A549 (cell line): ENCODE results near the gene PCSK5.

Source experiments
- BHLHE40 ChIP-seq: IDR thresholded peaks from 2 replicates; pipeline ENCODE4 v1.6.1; 2012; ENCODE audit warnings: low read depth, low read length, inconsistent platforms
- CEBPB ChIP-seq, 2 experiments: fragments of >200 bp in 1 of 2; sonication (Bioruptor Twin) in 1 of 2; formaldehyde crosslinking in 1 of 2; IDR thresholded peaks; 2 replicates each; pipeline ENCODE4 v1.6.1; 2012 to 2016
- CHD2 ChIP-seq: fragments of 150-350 bp; IDR thresholded peaks from 2 replicates; pipeline ENCODE4 v1.6.1; 2014; ENCODE audit warnings: low read length; ENCODE audit not compliant: partially characterized antibody
- CTCF ChIP-seq: fragments of >200 bp; sonication (Bioruptor Twin); formaldehyde crosslinking; IDR thresholded peaks from 3 replicates; pipeline ENCODE4 v1.5.1; 2016
- NFE2L2 ChIP-seq: fragments of 150-350 bp; conservative IDR thresholded peaks from 2 replicates; pipeline ENCODE4 v1.6.1; 2014; ENCODE audit warnings: low read length
- PHF8 ChIP-seq: fragments of 200-600 bp; sonication (generic); IDR thresholded peaks from 2 replicates; pipeline ENCODE4 v1.6.1; 2016; ENCODE audit warnings: low read depth, mild to moderate bottlenecking, antibody characterized with exemption, moderate library complexity, borderline replicate concordance
- POLR2A ChIP-seq: IDR thresholded peaks from 2 replicates; pipeline ENCODE4 v1.6.1; 2012; ENCODE audit warnings: mild to moderate bottlenecking, low read length
- SMC3 ChIP-seq: fragments of >200 bp; sonication (Bioruptor Twin); formaldehyde crosslinking; IDR thresholded peaks from 3 replicates; pipeline ENCODE4 v1.6.1; 2018; ENCODE audit warnings: inconsistent platforms
- TF ChIP-seq, protein P1 (sequence below): fragments of 200-600 bp; sonication (generic); IDR thresholded peaks from 2 replicates; pipeline ENCODE4 v1.6.1; 2016; ENCODE audit warnings: antibody characterized with exemption, mild to moderate bottlenecking, moderate library complexity
- TF ChIP-seq, protein P2 (sequence below): IDR thresholded peaks from 2 replicates; pipeline ENCODE4 v1.6.1; 2012; ENCODE audit warnings: low read depth, borderline replicate concordance
- TF ChIP-seq, protein P3 (sequence below): fragments of 450-650 bp; IDR thresholded peaks from 2 replicates; pipeline ENCODE4 v1.6.1; 2014; ENCODE audit warnings: antibody characterized with exemption

DNA sequence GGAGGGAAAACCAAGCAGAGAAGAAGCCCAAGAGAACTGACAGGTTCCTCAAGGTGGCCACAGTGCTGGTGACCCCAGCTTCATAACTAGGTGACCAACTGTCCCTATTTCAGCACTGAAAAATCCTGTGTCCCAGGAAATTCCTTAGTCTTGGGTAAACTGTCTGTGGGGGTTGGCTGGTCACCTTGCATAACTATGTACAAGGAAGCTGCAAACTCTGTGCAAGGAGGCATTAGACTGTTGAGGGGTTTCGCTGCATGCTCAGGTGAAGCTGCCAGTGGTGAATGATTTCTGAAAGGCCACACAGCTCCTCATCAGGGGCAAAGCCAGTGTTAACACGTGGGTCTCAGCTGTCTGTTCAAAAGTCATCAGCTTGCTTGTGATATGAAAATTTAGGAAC, 36.9 kb downstream of the PCSK5 start:
- TF ChIP-seq POLR2A (no peak), CTCF (no peak), NFE2L2 (no peak), CEBPB (IDR thresholded peaks at IDR 0.05) (no peak), CHD2 (no peak), BHLHE40 (no peak), SMC3 (no peak), PHF8 (no peak)
- TF ChIP-seq, protein P1, sequence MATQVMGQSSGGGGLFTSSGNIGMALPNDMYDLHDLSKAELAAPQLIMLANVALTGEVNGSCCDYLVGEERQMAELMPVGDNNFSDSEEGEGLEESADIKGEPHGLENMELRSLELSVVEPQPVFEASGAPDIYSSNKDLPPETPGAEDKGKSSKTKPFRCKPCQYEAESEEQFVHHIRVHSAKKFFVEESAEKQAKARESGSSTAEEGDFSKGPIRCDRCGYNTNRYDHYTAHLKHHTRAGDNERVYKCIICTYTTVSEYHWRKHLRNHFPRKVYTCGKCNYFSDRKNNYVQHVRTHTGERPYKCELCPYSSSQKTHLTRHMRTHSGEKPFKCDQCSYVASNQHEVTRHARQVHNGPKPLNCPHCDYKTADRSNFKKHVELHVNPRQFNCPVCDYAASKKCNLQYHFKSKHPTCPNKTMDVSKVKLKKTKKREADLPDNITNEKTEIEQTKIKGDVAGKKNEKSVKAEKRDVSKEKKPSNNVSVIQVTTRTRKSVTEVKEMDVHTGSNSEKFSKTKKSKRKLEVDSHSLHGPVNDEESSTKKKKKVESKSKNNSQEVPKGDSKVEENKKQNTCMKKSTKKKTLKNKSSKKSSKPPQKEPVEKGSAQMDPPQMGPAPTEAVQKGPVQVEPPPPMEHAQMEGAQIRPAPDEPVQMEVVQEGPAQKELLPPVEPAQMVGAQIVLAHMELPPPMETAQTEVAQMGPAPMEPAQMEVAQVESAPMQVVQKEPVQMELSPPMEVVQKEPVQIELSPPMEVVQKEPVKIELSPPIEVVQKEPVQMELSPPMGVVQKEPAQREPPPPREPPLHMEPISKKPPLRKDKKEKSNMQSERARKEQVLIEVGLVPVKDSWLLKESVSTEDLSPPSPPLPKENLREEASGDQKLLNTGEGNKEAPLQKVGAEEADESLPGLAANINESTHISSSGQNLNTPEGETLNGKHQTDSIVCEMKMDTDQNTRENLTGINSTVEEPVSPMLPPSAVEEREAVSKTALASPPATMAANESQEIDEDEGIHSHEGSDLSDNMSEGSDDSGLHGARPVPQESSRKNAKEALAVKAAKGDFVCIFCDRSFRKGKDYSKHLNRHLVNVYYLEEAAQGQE = no peak
- TF ChIP-seq, protein P2, sequence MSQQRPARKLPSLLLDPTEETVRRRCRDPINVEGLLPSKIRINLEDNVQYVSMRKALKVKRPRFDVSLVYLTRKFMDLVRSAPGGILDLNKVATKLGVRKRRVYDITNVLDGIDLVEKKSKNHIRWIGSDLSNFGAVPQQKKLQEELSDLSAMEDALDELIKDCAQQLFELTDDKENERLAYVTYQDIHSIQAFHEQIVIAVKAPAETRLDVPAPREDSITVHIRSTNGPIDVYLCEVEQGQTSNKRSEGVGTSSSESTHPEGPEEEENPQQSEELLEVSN = no peak
- TF ChIP-seq, protein P3, sequence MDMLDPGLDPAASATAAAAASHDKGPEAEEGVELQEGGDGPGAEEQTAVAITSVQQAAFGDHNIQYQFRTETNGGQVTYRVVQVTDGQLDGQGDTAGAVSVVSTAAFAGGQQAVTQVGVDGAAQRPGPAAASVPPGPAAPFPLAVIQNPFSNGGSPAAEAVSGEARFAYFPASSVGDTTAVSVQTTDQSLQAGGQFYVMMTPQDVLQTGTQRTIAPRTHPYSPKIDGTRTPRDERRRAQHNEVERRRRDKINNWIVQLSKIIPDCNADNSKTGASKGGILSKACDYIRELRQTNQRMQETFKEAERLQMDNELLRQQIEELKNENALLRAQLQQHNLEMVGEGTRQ = no peak
